Psoas muscle (tissue), 8 donors: Measurements from ENCODE around the gene LCT. TPM values are rescaled to one million over a fixed set of nuclear protein-coding genes. Genes with fewer than 3 reads are reported as not detected.

Experiments
- ATAC-seq, 4 donors: fragments of 200-7000 bp; cut with Tn5 transposase; one replicate each; pipeline ENCODE4 v1.9.1; 2020; ENCODE audit warnings: moderate library complexity in 3 of 4, mild to moderate bottlenecking in 2 of 4
- DNase-seq, 2 donors: peaks; one replicate each; pipeline ENCODE4 v3.0.0-alpha.2; 2020
- H3K27ac ChIP-seq: fragments of 200-600 bp; one replicate; pipeline ENCODE4 v1.8.0; 2022
- H3K27me3 ChIP-seq, 3 donors: fragments of 200-600 bp in 1 of 3; one replicate each; pipeline versions ENCODE4 v1.6.1 to v1.8.0; 2013 to 2022; ENCODE audit warnings: low read length in 2 of 3, mild to moderate bottlenecking in 2 of 3, moderate library complexity in 1 of 3; ENCODE audit not compliant: insufficient read depth in 3 of 3
- H3K36me3 ChIP-seq, 2 donors: fragments of 200-600 bp in 1 of 2; one replicate each; pipeline versions ENCODE4 v1.6.1 to v1.8.0; 2013 to 2022; ENCODE audit warnings: low read depth in 1 of 2, mild to moderate bottlenecking in 1 of 2, moderate library complexity in 1 of 2; ENCODE audit not compliant: insufficient read depth in 1 of 2
- H3K4me1 ChIP-seq: fragments of 200-600 bp; one replicate; pipeline ENCODE4 v1.8.0; 2022
- H3K4me3 ChIP-seq: fragments of 200-600 bp; one replicate; pipeline ENCODE4 v1.8.0; 2022; ENCODE audit warnings: mild to moderate bottlenecking
- H3K9me3 ChIP-seq: fragments of 200-600 bp; one replicate; pipeline ENCODE4 v1.8.0; 2022
- CTCF ChIP-seq: fragments of 200-600 bp; IDR thresholded peaks from one replicate; pipeline ENCODE4 v1.8.0; 2022; ENCODE audit warnings: antibody characterized with exemption
- WGBS, 3 donors: extraction: QIAGEN DNeasy Blood & Tissue Kit; methylation state at CpG; one replicate each; pipeline versions ENCODE4 v1.1.6 to v1.1.7; 2013; 5-methylcytosine and 5-hydroxymethylcytosine counted together
- intact Hi-C, 2 donors: fragments of 100-400 bp; cut with DNase I; formaldehyde crosslinking; loops; one replicate each; pipeline versions ENCODE4 v1.11.0 to v1.14.2; 2022
- polyA plus RNA-seq, 3 donors: library from polyadenylated mRNA; stranded (reverse); fragments of 200-250 nt; gene quantifications; one replicate each; pipeline ENCODE4 v1.2.3, GENCODE V29; 2013
- total RNA-seq, 4 donors: library from RNA; stranded (reverse); fragmentation: NEBNext Ultra II Directional in 2 of 4; extraction: Animal tissue kit (Norgen Biotek cat#: 25700) in 2 of 4; gene quantifications; one replicate each; pipeline versions ENCODE4 v1.2.1 to v1.2.4, GENCODE V29; 2021 to 2023
- donor health status: healthy with polysubstance abuse.
- donor health status: DM: no; HTN: no; CAD: no; lungs with moderate emphysema.
- donor health status: Bipolar disorder and iron deficiency.
- donor health status: healthy.
- donor health status: DM: yes; HTN: yes; CAD: no.
- donor health status: DM: no; HTN: no; CAD: no.
- donor health status: DM: no; HTN: no; CAD: no.
- donor health status: DM: yes; HTN: yes; CAD: no.

The LCT gene
- total and polyA plus RNA-seq, 7 donors = 0.01 to 0.61 (median 0.03) TPM; not detected in 3

- 1 to 3% (median 3%) methylated on average over 25 to 26 of the region's 26 CpGs for WGBS, 3 donors
- ATAC-seq (peak; percentile 53 to 68 (median 64)), DNase-seq (peak; percentile 48 to 67)
- Histone ChIP-seq H3K4me1 (no peaks in the 10 kb centered on the region), H3K9me3 (no peaks in the 10 kb centered on the region), H3K27ac (peak overlapping the region; percentile 85), H3K27me3 (no peaks in the 10 kb centered on the region), H3K36me3 (peaks cover 0 to 20% of the 10 kb centered on the region in 2 donors), H3K4me3 (peak overlapping the region; percentile 90)
- TF ChIP-seq CTCF = no peak
- intact Hi-C loops = no loop called here
Measured at GRCh38 chr2:135875491-135876065, 38.6 kb upstream of the LCT start.

GRCh38 chr2:135874777-135875365 lies 37.9 kb upstream of the LCT start:
- DNase-seq (no peak), ATAC-seq (no peak)
- Histone ChIP-seq H3K9me3 (no peaks in the 10 kb centered on the region), H3K4me3 (peak overlapping the region; percentile 90), H3K27ac (no peak overlapping the region), H3K4me1 (no peaks in the 10 kb centered on the region), H3K36me3 (peaks cover 0 to 27% of the 10 kb centered on the region in 2 donors), H3K27me3 (no peaks in the 10 kb centered on the region)
- intact Hi-C loops = no loop called here
- WGBS, 3 donors = 80 to 87% (median 82%) methylated on average over 19 of the region's 19 CpGs
- TF ChIP-seq CTCF = no peak

- DNase-seq = no peak
- no peak overlapping the region for H3K27ac ChIP-seq
- intact Hi-C loops = no loop called here
- no peak for ATAC-seq
- H3K27me3 ChIP-seq = no peaks in the 10 kb centered on the region
- no peak overlapping the region for H3K4me3 ChIP-seq
- H3K4me1 ChIP-seq = no peaks in the 10 kb centered on the region
- peaks cover 10 to 70% of the 10 kb centered on the region in 2 donors for H3K36me3 ChIP-seq
- H3K9me3 ChIP-seq = no peaks in the 10 kb centered on the region
- 95 to 100% (median 100%) methylated on average over 1 of the region's 1 CpG for WGBS, 3 donors
- no peak for TF ChIP-seq CTCF
Measured at GRCh38 chr2:135870571-135870970, 33.6 kb upstream of the LCT start.

GRCh38 chr2:135863233-135863632 lies 26.2 kb upstream of the LCT start:
- Histone ChIP-seq H3K27ac (no peak overlapping the region), H3K36me3 (peaks cover 10 to 95% of the 10 kb centered on the region in 2 donors)
- intact Hi-C loops = no loop called here

More at GRCh38 chr2:135863233-135863632, 26.2 kb upstream of the LCT start:
- Histone ChIP-seq H3K4me1 (no peaks in the 10 kb centered on the region), H3K9me3 (no peaks in the 10 kb centered on the region), H3K4me3 (no peak overlapping the region), H3K27me3 (no peaks in the 10 kb centered on the region)
- ATAC-seq = no peak
- DNase-seq = no peak
- no peak for TF ChIP-seq CTCF
- WGBS, 3 donors = 71 to 73% (median 72%) methylated on average over 6 of the region's 6 CpGs
